ENCODE measurements around the gene WSB1.

The WSB1 gene

DNA sequence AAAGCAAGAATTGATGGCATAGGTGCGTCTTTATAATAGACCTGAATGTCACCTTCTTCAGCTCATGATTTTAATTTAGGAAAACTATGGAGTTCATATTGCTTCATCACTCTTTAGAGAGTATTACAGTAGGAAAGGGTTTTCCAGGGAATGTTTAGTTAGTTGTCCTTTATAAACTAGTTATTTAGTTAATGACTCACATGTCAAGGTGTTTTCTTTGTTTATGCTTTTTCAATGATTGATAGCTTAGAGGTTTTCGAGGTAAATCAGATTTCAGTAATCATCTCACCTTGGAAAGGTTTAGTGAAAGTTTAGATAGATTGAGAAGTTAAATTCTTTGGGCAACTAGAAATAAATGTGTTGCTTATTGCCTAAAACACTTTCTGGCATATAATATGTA lies 9.8 kb downstream of the WSB1 start:
- in situ Hi-C loops (cut with MboI; ENCODE audit: low pct_unique_long_range_greater_than_20kb, low sequenced_read_pairs) = no loop called here
- DNase-seq = no peak

DNA sequence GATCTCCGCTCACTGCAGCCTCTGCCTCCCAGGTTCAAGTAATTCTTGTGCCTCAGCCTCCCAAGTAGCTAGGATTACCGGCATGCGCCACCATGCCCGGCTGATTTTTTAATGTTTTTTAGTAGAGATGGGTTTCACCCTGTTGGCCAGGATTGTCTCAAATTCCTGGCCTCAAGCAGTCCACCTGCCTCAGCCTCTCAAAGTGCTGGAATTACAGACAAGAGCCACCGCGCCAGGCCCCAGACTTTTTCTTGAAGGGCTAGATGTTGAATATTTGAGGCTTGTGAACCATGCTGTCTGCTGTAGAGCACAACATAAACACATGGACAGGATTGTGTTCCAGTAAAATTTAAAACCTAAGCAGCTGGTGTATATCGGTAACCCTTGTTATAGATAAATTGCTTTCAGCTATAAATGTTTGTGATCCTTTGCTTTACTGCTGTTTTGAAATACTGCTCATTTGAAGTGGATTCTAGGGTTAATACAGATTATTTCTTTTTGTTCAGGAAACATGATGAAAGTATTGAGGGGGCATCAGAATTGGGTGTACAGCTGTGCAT lies 12.4 kb downstream of the WSB1 start:
- DNase-seq = no peak
- in situ Hi-C loops (cut with MboI; ENCODE audit: low pct_unique_long_range_greater_than_20kb, low sequenced_read_pairs) = no loop called here

DNA sequence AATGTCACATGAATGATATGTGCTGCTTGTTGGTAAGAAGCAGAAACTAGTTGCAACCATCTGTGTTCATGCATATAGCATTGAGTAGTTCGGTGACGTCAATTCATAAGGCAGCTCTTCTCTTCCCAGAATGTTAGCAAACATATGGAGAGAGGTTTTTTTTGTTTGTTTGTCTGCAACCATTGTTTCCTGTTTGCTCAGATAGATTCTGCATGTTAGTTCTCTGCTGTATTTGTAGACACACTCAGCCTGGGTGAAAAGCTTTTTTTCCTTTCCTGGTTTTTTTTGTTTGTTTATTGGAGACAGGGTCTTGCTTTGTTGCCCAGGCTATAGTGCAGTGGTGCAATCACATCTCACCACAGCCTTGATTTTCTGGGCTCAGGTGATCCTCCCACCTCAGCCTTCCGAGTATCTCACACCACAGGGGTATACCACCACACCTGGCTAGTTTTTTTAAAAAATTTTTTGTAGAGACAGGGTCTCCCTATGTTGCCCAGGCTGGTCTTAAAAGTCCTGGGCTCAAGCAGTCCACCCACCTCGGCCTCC lies 16.7 kb downstream of the WSB1 start:
- in situ Hi-C loops (cut with MboI; ENCODE audit: low pct_unique_long_range_greater_than_20kb, low sequenced_read_pairs) = no loop called here
- no peak for DNase-seq

DNA sequence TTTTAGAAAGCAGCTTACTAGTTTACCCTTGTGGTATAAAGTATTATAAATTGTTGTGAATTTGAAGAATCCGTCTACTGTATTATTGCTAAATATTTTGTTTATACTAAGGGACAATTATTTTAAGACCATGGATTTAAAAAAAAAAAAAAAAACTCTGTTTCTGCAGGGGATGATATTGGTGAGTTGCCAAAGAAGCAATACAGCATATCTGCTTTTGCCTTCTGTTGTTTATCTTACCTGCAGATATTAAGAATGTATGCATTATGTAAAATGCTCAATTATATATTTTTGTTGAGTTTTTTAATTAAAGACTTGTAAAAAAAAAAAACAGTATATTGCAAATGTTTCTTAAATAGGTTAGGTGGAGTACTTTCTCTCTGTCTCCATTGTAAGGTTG lies 19.4 kb downstream of the WSB1 start:
- in situ Hi-C loops (cut with MboI; ENCODE audit: low pct_unique_long_range_greater_than_20kb, low sequenced_read_pairs) = no loop called here
- DNase-seq = no peak

DNA sequence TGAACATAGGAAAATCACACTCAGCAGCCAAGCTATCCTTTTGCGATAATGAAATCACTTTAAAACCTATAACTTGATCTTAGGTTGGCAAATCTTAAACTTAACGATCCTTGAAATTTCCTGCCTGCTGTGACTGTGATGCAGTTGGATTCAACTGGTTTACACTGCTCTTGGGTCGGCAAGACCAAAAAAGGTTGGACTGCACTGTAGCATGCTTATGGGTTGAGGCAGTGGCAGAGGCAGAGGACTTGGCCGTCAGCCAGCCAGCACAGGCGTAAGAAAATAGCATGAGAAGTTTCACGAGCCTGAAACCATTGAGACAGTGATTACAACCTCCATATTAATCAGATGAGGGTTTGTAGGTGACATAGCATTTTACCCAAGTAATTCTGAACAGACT lies 21.4 kb downstream of the WSB1 start:
- DNase-seq = no peak
- in situ Hi-C loops (cut with MboI; ENCODE audit: low pct_unique_long_range_greater_than_20kb, low sequenced_read_pairs) = no loop called here

DNA sequence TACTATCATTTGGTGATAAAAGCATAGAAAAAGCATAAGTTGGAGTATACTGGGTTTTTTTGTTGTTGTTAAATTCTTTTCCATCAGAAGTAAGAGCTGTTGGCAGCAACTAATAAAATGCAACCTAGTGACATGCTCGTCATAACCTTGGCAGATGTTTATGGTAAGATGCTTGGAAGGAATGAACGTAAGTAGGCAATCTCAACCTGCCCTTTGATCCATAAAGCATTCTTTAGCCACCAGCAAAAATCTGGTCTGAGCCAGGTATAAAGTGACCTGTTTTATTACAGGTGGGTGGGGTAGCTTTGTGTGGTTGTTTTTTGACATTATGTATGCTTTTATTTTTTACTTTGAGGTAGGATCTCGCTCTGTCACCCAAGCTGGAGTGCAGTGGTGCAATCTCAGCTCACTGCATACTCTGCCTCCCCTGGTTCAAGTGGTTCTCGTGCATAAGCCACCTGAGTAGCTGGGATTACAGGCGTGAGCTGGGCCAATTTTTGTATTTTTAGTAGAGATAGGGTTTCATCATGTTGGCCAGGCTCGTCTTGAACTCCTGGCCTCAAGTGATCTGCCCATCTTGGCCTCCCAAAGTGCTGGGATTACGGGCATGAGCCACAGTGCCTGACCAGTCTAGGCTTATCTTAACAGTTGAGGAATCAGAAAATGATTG lies 22.0 kb downstream of the WSB1 start:
- in situ Hi-C loops (cut with MboI; ENCODE audit: low pct_unique_long_range_greater_than_20kb, low sequenced_read_pairs) = no loop called here
- DNase-seq = no peak

DNA sequence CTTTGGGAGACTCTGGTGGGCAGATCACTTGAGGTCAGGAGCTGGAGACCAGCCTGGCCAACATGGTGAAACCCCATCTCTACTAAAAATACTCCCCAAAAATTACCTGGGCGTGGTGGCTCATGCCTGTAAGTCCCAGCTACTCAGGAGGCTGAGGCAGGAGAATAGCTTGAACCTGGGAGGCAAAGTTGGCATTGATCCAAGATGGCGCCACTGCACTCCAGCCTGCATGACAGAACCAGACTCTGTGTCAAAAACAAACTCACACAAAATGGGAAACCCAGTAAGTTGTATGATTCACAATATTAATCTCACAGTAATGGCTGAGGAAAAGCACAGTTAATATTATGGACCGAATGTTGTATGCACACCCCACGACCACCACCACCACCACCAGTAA lies 24.3 kb downstream of the WSB1 start:
- in situ Hi-C loops (cut with MboI; ENCODE audit: low pct_unique_long_range_greater_than_20kb, low sequenced_read_pairs) = no loop called here
- no peak for DNase-seq

DNA sequence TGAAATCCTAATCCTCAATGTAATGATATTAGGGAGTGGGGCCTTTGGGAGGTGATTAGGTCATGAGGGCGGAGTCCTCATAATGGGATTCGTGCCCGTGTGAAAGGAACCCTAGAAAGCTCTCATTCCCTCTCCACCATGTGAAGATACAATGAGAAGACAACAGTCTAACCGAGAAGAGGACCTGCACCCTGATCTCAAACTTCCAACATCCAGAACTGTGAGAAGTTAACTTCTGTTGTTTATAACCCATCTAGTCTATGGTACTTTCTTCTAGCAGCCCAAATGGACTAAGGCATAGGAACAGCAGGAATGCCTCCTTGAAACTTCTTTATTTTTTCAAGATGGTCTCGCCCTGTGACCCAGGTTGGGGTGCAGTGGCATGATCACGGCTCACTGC lies 24.7 kb downstream of the WSB1 start:
- DNase-seq = no peak
- in situ Hi-C loops (cut with MboI; ENCODE audit: low pct_unique_long_range_greater_than_20kb, low sequenced_read_pairs) = no loop called here

DNA sequence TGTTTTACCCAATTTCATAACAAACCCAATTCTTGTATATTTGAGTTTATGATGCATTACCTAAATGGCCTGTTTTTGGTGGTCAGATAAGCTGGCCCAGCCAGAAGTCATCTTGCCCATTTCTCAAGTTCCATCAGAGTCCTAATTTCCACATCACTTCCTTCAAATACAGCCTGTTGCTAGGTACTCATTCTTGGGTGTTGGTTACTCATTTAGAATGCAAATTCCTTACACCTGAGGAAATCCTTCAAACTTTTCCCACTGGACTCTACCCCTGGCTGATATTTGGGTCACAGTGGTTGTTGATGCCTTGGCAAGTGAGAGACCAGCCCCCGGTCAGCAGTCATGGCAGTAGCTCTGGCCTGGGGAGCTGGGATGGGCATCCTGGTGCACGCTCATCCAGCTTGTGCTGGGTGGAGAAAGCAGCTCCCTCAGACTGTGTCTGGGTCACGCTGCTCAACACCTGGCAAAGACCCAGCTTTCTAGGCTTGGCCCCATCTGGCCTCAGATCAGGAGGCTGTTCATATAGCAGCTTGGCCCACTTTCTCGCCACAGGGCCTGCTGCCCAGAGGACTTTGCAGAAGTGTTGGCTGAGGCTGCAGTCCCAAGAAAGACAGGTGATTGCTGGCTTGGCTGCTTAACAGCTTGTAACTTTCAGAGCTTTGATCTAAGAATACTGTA lies 25.8 kb downstream of the WSB1 start:
- no peak for DNase-seq
- in situ Hi-C loops (cut with MboI; ENCODE audit: low pct_unique_long_range_greater_than_20kb, low sequenced_read_pairs) = no loop called here

DNA sequence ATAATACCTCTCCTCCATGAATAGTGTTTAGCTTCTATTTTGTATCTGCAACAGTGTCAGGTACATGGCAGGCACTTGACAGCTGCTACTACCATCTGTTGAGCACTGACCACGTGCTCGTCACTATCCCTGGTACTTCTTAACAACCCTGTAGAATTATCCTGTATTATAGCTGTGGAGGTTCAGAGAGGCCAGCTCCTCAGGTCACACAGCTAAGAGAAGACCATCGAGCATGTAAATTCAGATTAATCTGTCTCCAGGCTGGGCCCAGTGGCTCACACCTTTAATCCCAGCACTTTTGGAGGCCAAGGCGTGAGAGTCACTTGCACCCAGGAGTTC lies 26.3 kb downstream of the WSB1 start:
- in situ Hi-C loops (cut with MboI; ENCODE audit: low pct_unique_long_range_greater_than_20kb, low sequenced_read_pairs) = no loop called here
- no peak for DNase-seq

DNA sequence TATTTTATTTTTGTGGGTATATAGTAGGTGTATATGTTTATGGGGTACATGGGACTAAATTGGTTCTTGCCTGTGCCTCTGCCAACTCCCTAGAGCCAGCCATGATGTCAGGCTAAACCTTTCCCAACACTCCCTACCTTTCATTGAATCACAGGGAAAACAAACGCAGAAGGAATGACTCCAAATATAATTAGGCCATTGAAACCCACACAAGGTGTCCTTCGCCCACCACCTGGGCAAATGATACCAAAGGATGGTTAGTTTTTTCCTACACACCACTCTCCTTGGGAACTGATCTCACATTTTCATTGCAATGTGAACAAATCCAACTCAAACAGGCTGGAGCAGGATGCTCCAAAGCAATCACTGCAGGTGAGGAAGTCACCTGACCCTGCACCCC lies 27.5 kb downstream of the WSB1 start:
- in situ Hi-C loops (cut with MboI; ENCODE audit: low pct_unique_long_range_greater_than_20kb, low sequenced_read_pairs) = no loop called here

DNA sequence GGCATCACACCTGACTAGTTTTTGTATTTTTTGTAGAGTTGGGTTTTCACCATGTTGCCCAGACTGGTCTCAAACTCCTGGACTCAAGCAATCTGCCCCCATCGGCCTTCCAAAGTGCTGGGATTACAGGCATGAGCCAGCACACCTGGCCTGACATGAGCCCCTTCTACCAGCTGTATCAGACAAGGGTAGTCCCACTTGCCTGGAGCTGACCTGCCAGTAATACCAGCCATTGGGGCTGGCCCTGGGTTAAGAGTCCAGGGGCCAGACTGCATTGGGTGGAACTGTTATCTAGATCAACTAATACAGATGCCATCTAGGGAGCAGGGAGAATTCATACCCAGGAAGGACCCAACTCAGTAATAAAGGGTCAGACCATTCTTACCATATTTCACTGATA lies 28.1 kb downstream of the WSB1 start:
- in situ Hi-C loops (cut with MboI; ENCODE audit: low pct_unique_long_range_greater_than_20kb, low sequenced_read_pairs) = no loop called here
- no peak for DNase-seq

More for the DNA sequence above, 27.5 kb downstream of the WSB1 start:
- no peak for DNase-seq

DNA sequence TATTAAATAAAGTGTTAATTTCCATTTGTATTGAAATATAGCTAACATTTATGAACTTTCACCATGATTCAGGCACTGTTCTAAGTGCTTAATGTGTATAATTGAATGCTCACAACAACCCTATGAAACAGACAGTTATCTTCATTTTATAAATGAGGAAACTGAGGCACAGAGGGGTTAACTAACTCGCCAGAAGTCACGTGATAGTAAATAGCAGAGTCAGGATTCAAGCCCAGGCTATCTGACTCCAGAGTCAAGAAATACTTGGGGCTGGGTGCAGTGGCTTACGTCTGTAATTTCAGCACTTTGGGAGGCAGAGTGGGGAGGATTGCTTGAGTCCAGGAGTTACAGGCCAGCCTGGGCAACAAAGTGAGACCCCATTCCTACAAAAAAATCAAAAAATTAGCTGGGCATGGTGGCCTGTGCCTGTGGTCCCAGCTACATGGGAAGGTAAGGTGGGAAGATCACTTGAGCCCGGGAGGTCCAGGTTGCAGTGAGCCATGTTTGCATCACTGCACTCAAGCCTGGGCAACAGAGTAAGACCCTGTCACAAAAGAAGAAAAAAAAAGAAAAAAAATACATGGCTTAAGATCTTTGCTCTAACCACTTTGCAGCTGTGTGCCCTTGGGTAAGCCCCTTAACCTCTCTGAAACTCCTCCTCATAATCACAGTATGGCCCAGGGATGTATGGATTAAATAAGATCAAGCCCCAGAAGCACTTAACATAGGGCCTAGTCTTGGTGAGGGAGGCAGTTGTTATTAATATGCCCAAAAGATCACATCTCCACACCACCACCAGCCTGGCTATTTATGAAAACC lies 29.0 kb downstream of the WSB1 start:
- in situ Hi-C loops (cut with MboI; ENCODE audit: low pct_unique_long_range_greater_than_20kb, low sequenced_read_pairs) = no loop called here

DNA sequence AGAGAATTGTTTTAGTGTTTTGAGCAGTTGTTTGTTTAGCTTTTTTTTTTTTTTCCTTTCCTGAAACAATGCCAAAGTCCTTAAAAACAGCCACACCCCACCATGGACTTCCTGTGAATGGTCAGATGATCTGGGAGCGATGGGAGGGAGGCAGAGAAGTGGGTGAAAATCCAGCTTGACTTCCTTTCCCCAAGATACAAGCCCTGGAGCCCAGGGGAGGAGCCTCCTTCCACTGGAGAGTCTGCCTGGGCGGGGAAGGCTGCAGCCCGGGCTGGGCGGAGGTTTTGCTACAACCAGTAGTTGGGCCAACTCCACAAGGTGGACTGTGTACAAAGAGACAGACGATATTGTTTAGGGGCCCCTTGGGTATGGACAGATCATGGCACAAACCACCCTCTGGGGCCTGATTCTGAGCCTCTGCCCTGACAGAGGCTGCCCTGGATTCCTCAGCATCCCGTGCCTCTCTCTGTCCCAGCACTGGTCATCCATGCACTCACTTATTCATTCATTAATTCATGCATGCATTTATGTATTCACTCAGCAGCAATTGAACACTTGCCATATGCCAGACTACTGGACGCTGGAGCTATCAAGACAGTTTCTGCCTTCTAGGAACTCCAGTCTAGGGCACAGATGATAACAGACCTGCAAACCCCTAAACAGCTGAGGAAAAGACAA lies 29.8 kb downstream of the WSB1 start:
- DNase-seq = no peak
- in situ Hi-C loops (cut with MboI; ENCODE audit: low pct_unique_long_range_greater_than_20kb, low sequenced_read_pairs) = no loop called here

More for the DNA sequence above, 29.0 kb downstream of the WSB1 start:
- no peak for DNase-seq

DNA sequence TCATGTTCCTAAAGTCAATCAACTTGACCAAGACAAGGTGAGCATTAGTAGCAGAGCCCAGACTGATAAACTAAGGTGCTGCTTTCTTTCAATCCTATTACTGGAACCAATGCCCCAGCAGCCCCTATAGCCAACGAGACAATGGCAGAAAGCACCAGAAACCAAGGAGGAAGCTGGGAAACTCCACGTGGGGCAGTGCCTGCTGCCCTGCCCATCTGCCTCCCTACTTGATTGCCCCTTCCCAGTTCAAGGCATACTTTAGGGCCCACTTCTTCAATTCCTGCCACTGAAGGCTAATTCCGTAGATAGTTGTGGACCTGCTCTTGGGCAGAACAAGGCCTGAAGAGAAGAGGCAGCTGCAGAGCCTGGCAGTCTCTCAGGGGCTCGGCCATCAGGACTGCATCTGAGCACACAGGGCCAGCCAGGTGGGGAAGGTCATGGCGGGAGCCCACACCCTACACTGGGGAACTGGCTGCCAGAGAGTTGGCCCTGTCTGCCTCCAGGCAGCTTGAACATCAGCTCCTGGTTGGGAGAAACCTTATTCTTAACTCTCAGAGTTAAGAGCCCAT lies 30.9 kb downstream of the WSB1 start:
- in situ Hi-C loops (cut with MboI; ENCODE audit: low pct_unique_long_range_greater_than_20kb, low sequenced_read_pairs) = no loop called here
- DNase-seq = no peak

DNA sequence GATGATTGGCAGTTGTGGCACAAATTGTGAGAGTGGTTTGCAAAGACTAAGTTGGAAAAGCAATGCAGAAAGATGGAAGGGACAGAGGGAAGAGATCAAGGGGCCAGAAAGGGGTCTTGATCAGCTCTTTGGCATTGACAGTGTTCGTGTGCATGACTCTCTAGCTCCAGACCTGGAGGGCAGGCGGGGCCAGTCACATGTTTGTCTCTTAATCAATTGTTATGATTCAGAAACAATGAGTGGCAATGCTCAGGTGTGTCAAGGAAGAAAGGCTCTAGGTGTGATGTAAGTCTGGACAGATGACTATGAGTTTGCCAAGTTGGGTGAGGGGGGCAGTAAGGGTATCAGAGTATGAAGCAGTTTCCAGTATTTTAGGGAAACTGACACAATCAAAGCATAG lies 32.1 kb downstream of the WSB1 start:
- in situ Hi-C loops (cut with MboI; ENCODE audit: low pct_unique_long_range_greater_than_20kb, low sequenced_read_pairs) = no loop called here
- no peak for DNase-seq

DNA sequence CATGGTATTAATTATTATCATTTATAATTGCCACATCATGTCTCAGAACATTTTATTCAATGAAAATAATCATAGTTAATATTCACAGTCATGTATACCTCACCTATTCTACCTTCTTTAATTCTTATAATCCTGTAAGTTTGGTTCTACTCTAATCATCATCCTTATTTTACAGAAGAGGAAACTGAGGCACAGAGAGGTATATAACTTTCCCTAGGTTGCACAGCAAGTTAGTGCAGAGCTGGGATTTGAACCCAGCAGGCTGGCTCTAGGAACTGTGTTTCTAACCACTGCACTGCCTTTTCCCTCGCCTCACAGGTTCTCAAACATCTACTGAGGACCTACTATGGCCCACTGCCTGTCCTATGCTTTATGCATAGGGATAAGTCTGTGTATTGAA lies 32.7 kb downstream of the WSB1 start:
- no peak for DNase-seq
- in situ Hi-C loops (cut with MboI; ENCODE audit: low pct_unique_long_range_greater_than_20kb, low sequenced_read_pairs) = no loop called here

DNA sequence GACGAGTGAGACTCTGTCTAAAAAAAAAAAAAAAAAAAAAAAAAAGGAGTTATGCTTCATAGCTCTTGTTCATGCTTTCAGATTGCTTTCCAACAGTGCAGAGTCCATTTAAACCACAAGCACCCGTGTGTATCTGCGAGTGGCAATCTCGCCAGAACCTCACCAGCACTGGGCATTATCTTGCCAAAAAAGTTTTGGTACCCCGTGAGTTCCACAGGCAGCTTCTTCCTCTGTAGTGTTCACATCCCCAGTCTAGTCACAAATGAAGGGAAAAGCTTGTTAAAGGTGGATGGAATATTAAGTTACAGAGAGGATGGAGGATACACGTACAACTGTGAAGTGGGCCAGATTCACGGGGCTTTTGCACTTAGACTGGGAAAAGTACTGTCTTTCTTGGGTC lies 33.5 kb downstream of the WSB1 start:
- in situ Hi-C loops (cut with MboI; ENCODE audit: low pct_unique_long_range_greater_than_20kb, low sequenced_read_pairs) = no loop called here
- no peak for DNase-seq

DNA sequence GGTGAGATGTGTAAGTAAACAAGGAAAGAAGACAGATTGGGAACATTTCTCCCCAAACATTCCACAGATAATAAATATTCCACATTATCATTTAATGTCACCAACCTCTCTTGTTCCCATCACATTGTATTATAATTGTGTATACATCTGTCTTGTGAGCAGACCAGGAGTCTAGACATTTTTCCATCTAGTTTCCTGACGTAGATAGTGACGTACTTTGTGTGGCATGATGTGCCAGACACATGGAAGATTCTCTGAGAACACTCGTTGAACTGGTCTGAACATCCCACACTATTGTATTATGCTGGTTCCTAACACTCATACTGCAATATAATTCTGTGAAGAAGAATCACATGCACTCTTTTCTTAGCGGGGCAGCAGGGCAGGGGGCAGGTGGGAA lies 34.0 kb downstream of the WSB1 start:
- in situ Hi-C loops (cut with MboI; ENCODE audit: low pct_unique_long_range_greater_than_20kb, low sequenced_read_pairs) = no loop called here
- DNase-seq = no peak

Measured in KBM-7 (cell line).